HG03521 (cell line): ENCODE measurements around the gene DPP10.

Source experiments
- ATAC-seq: cut with Tn5 transposase; IDR thresholded peaks from one replicate; pipeline ENCODE4 v1.9.1; 2021; ENCODE audit warnings: mild to moderate bottlenecking, moderate library complexity; ENCODE audit not compliant: unreplicated experiment

The DPP10 gene

GRCh38 chr2:115634578-115634977 is 1192.1 kb downstream of the DPP10 start:
- no peak for ATAC-seq

- no peak for ATAC-seq
Measured at GRCh38 chr2:115635430-115635829, 1193.0 kb downstream of the DPP10 start.

- ATAC-seq: no peak
Measured at GRCh38 chr2:115649731-115650130, 1207.3 kb downstream of the DPP10 start.

GRCh38 chr2:115650827-115651226 is 1208.4 kb downstream of the DPP10 start:
- ATAC-seq: no peak

- no peak for ATAC-seq
Measured at GRCh38 chr2:115652652-115653051, 1210.2 kb downstream of the DPP10 start.

GRCh38 chr2:115654362-115654761 is 1211.9 kb downstream of the DPP10 start:
- ATAC-seq: no peak

GRCh38 chr2:115678129-115678528 is 1235.7 kb downstream of the DPP10 start:
- ATAC-seq: no peak

- no peak for ATAC-seq
Measured at GRCh38 chr2:115684345-115684744, 1241.9 kb downstream of the DPP10 start.

- no peak for ATAC-seq
Measured at GRCh38 chr2:115691409-115691808, 1249.0 kb downstream of the DPP10 start.

GRCh38 chr2:115694651-115695050 is 1252.2 kb downstream of the DPP10 start:
- no peak for ATAC-seq

GRCh38 chr2:115733190-115733775 is 1290.8 kb downstream of the DPP10 start:
- no peak for ATAC-seq

GRCh38 chr2:115738111-115738510 is 1295.7 kb downstream of the DPP10 start:
- no peak for ATAC-seq

GRCh38 chr2:115739574-115739973 is 1297.1 kb downstream of the DPP10 start:
- ATAC-seq: no peak

- ATAC-seq: no peak
Measured at GRCh38 chr2:115746151-115746550, 1303.7 kb downstream of the DPP10 start.

- ATAC-seq: no peak
Measured at GRCh38 chr2:115757286-115757685, 1314.8 kb downstream of the DPP10 start.

- no peak for ATAC-seq
Measured at GRCh38 chr2:115763601-115764000, 1321.2 kb downstream of the DPP10 start.

GRCh38 chr2:115771516-115771915 is 1329.1 kb downstream of the DPP10 start:
- no peak for ATAC-seq

GRCh38 chr2:115774361-115774760 is 1331.9 kb downstream of the DPP10 start:
- no peak for ATAC-seq

- ATAC-seq: no peak
Measured at GRCh38 chr2:115779085-115779632, 1336.7 kb downstream of the DPP10 start.

- ATAC-seq: no peak
Measured at GRCh38 chr2:115782286-115782685, 1339.8 kb downstream of the DPP10 start.

GRCh38 chr2:115796078-115796477 is 1353.6 kb downstream of the DPP10 start:
- no peak for ATAC-seq

- no peak for ATAC-seq
Measured at GRCh38 chr2:115807276-115807675, 1364.8 kb downstream of the DPP10 start.

- no peak for ATAC-seq
Measured at GRCh38 chr2:115825912-115826311, 1383.5 kb downstream of the DPP10 start.
